Mucosa of rectum (tissue), 2 donors: Measurements from ENCODE around the gene DNAJC3.

Experiments
- H3K27ac ChIP-seq, 2 donors: one replicate each; pipeline ENCODE4 v1.7.0; 2013; ENCODE audit warnings: inconsistent platforms in 2 of 2, low read depth in 2 of 2, low read length in 2 of 2
- H3K27me3 ChIP-seq, 2 donors: one replicate each; pipeline ENCODE4 v1.7.0; 2013; ENCODE audit warnings: low read length in 2 of 2; ENCODE audit not compliant: control insufficient read depth in 2 of 2, insufficient read depth in 2 of 2
- H3K36me3 ChIP-seq, 2 donors: one replicate each; pipeline ENCODE4 v1.7.0; 2013; ENCODE audit warnings: low read length in 2 of 2; ENCODE audit not compliant: control insufficient read depth in 2 of 2, insufficient read depth in 2 of 2
- H3K4me1 ChIP-seq, 2 donors: one replicate each; pipeline ENCODE4 v1.7.0; 2013; ENCODE audit warnings: low read length in 2 of 2, mild to moderate bottlenecking in 1 of 2; ENCODE audit not compliant: control insufficient read depth in 2 of 2, insufficient read depth in 2 of 2
- H3K4me3 ChIP-seq, 2 donors: one replicate each; pipeline ENCODE4 v1.7.0; 2013; ENCODE audit warnings: low read length in 2 of 2
- H3K9ac ChIP-seq, 2 donors: one replicate each; pipeline ENCODE4 v1.7.0; 2013; ENCODE audit warnings: low read length in 2 of 2, low read depth in 1 of 2, mild to moderate bottlenecking in 1 of 2
- H3K9me3 ChIP-seq, 2 donors: one replicate each; pipeline ENCODE4 v1.7.0; 2013; ENCODE audit warnings: low read length in 2 of 2; ENCODE audit not compliant: control insufficient read depth in 2 of 2
- donor health status: healthy.
- donor health status: Normal muscosa, but diverticular disease.

DNAJC3 gene

GRCh38 chr13:95676762-95677563 is at the start of gene DNAJC3:
DNAJC3 (plus strand) TSS chr13:95677139; CDS start chr13:95677256, 117 bp downstream.
- H3K9me3 ChIP-seq = peaks cover 0 to 2% of the 10 kb centered on the region in 2 donors

DNA sequence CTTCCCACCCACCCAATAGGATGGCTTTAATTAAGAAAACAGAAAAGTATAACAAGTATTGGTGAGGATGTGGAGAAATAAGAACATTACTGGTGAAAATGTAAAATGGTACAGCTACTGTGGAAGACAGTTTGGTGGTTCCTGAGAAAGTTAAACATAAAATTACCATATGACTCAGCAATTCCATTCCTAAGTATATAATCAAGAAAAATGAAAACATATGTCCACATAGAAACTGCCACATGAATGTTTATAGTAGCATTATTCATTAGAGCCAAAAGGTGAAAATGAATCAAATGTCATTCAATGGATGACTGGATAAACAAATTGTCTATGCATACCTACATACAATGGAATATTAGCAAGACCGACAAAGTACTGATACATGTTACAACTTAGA is 49.3 kb upstream of the DNAJC3 start:
- Histone ChIP-seq H3K9ac (no peak overlapping the region), H3K36me3 (no peaks in the 10 kb centered on the region), H3K9me3 (no peaks in the 10 kb centered on the region), H3K27me3 (no peaks in the 10 kb centered on the region), H3K27ac (no peak overlapping the region), H3K4me1 (no peaks in the 10 kb centered on the region), H3K4me3 (no peak overlapping the region)

More at GRCh38 chr13:95676762-95677563, at the start of gene DNAJC3:
- Histone ChIP-seq H3K27me3 (no peaks in the 10 kb centered on the region), H3K27ac (peak within 1 kb of the TSS; percentile 95), H3K36me3 (no peaks in the 10 kb centered on the region), H3K4me3 (peak within 1 kb of the TSS; percentile 92 to 97), H3K9ac (peak within 1 kb of the TSS; percentile 94 to 99), H3K4me1 (peaks cover 7 to 17% of the 10 kb centered on the region in 2 donors)

- Histone ChIP-seq H3K9me3 (no peaks in the 10 kb centered on the region), H3K36me3 (no peaks in the 10 kb centered on the region), H3K4me1 (no peaks in the 10 kb centered on the region), H3K9ac (no peak overlapping the region), H3K27ac (no peak overlapping the region), H3K27me3 (no peaks in the 10 kb centered on the region), H3K4me3 (no peak overlapping the region)
Measured at GRCh38 chr13:95628488-95628887, 48.5 kb upstream of the DNAJC3 start.

DNA sequence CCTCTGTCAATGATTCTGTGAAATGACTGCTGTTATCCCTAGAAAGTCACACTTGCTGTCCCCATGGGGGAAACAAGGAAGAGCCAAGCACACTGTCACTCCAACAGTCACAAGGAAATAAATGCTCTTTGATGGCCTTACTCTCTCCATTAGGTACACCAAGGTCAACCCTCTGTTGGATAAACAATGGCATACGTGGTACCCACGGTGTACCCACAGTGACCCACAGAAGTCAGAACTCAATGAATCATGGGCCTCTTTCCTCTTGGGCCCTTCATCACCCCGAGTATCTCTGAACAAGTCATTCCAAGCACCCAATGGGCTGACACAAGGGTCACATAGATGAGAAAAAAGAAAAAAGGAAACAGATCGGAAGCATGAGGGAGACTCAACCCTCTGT is 47.9 kb upstream of the DNAJC3 start:
- Histone ChIP-seq H3K4me3 (no peak overlapping the region), H3K4me1 (no peaks in the 10 kb centered on the region), H3K36me3 (no peaks in the 10 kb centered on the region), H3K9me3 (no peaks in the 10 kb centered on the region), H3K27ac (no peak overlapping the region), H3K27me3 (peaks cover 0 to 1% of the 10 kb centered on the region in 2 donors), H3K9ac (no peak overlapping the region)

DNA sequence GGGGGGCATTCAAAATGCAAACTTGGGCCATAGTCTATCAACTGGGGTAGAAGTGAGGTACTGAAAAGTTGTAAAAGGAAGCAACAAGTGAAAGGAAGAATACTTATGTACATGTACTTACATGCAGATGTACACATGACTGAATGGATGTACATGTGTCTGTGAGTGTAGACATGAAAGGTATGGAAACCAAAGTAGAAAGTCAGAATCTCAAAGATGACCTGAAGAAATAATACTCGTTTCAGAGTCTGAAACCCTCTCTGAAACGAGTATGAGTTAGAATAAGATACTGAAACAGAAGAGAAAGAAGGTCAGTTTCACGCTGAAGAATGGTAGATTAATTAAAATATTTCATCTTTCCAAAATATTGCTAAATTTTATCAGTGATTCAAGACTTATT is 46.3 kb upstream of the DNAJC3 start:
- Histone ChIP-seq H3K9ac (no peak overlapping the region), H3K4me1 (no peaks in the 10 kb centered on the region), H3K4me3 (no peak overlapping the region), H3K36me3 (no peaks in the 10 kb centered on the region), H3K9me3 (no peaks in the 10 kb centered on the region), H3K27me3 (peaks cover 0 to 3% of the 10 kb centered on the region in 2 donors), H3K27ac (no peak overlapping the region)

DNA sequence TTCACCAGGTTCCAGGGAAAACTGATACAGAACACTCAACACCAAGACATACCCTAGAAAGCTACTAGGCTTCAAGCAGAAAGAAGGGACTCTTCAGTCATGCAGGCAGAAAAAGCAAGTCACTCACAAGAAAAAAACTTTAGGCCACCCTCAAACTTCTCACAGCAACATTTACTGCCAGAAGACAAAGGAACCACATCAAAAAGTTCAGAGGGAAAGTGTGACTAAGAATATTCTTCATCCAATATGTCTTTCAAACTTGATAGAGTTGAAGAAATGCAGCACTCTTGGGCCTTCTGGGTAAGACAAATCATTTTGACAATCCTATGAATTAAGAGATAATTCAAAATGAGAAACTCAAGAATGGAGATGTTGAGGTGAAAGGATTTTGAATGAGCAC is 40.1 kb upstream of the DNAJC3 start:
- H3K4me1 ChIP-seq = peaks cover 0 to 2% of the 10 kb centered on the region in 2 donors
- no peak overlapping the region for H3K9ac ChIP-seq
- no peaks in the 10 kb centered on the region for H3K9me3 ChIP-seq
- peaks cover 7 to 8% of the 10 kb centered on the region in 2 donors for H3K27me3 ChIP-seq
- H3K36me3 ChIP-seq = no peaks in the 10 kb centered on the region
- no peak overlapping the region for H3K27ac ChIP-seq
- H3K4me3 ChIP-seq = no peak overlapping the region

DNA sequence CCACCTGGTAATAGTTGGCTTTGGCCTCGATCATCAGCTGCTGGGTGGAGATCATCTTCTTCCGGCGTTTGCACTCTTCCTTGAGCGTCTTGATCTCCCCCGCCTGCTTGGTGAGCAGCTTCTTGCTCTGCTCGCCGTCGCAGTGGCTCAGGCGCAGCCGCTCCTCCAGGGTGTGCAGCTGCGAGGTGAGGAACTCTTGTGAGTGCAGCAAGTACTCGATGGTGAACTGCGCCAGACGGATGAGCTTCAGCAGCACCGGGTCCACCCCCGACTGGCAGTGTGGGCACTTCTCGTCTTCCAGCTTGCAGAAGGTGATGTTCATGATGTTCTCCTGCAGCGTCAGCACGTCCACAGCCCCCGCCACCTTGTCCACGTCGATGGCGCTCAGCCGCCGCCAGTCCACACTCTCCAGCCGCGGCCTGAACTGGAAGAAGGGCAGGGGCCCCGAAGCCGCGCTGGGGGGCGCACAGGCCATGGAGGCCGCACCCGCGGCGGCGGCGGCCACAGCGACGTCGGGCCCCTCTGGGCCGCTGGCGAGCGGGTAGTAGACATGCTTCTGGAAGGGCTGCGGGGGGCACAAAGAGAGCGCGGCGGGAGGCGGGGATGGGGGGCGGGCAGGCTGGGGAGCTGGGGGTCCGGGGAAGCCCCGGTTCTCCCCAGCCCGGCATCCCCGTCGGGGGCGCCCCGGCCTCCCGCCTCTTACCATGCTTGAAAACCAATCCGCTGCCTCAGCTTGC is 35.5 kb upstream of the DNAJC3 start:
- Histone ChIP-seq H3K27ac (no peak overlapping the region), H3K27me3 (peaks cover 15 to 28% of the 10 kb centered on the region in 2 donors), H3K36me3 (no peaks in the 10 kb centered on the region), H3K9ac (no peak overlapping the region), H3K4me1 (peaks cover 0 to 3% of the 10 kb centered on the region in 2 donors), H3K9me3 (no peaks in the 10 kb centered on the region), H3K4me3 (peak overlapping the region in 1 of 2 donors; percentile 31)

GRCh38 chr13:95642028-95642621 is 34.8 kb upstream of the DNAJC3 start:
- peak overlapping the region in 1 of 2 donors; percentile 29 for H3K4me3 ChIP-seq
- H3K36me3 ChIP-seq = no peaks in the 10 kb centered on the region
- H3K27me3 ChIP-seq = peaks cover 15 to 28% of the 10 kb centered on the region in 2 donors
- H3K4me1 ChIP-seq = peaks cover 0 to 3% of the 10 kb centered on the region in 2 donors
- H3K9ac ChIP-seq = peak overlapping the region in 1 of 2 donors; percentile 16
- no peaks in the 10 kb centered on the region for H3K9me3 ChIP-seq
- no peak overlapping the region for H3K27ac ChIP-seq

DNA sequence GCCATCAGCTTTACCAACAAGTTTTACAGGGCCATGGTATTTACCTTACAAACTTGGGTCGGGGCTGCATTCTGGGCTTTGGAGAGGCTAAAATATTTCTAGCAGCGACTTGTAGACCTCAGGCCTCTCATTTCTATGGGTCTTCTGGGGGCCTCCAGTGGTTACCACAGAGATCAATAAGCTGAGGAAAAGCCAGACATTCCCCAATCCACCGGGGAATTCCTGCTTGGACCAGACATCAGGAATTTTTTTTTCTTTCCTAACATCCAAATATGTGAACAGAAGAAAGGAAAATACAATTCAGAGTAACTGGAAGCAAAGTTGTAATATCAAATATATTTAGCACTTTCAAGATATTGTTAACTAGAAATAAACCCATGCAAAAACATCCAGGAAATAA is 33.9 kb upstream of the DNAJC3 start:
- H3K27me3 ChIP-seq = peaks cover 15 to 28% of the 10 kb centered on the region in 2 donors

GRCh38 chr13:95643571-95643935 is 33.4 kb upstream of the DNAJC3 start:
- peak overlapping the region in 1 of 2 donors; percentile 43 for H3K9ac ChIP-seq

More for the DNA sequence above, 33.9 kb upstream of the DNAJC3 start:
- Histone ChIP-seq H3K9ac (no peak overlapping the region), H3K27ac (no peak overlapping the region), H3K36me3 (no peaks in the 10 kb centered on the region), H3K9me3 (no peaks in the 10 kb centered on the region), H3K4me3 (peak overlapping the region in 1 of 2 donors; percentile 62), H3K4me1 (peaks cover 0 to 3% of the 10 kb centered on the region in 2 donors)

More at GRCh38 chr13:95643571-95643935, 33.4 kb upstream of the DNAJC3 start:
- Histone ChIP-seq H3K36me3 (no peaks in the 10 kb centered on the region), H3K4me3 (peak overlapping the region; percentile 8 to 62), H3K27ac (peak overlapping the region; percentile 38 to 51), H3K4me1 (peaks cover 0 to 3% of the 10 kb centered on the region in 2 donors), H3K9me3 (no peaks in the 10 kb centered on the region), H3K27me3 (peaks cover 15 to 28% of the 10 kb centered on the region in 2 donors)
